GM12878 (cell line): Measurements from ENCODE around the gene UBQLN4. TPM values are rescaled to one million over a fixed set of nuclear protein-coding genes. Genes with fewer than 3 reads are reported as not detected.
A peak's percentile ranks its signal among the peaks of the same experiment; 100 is the strongest.

Source experiments
- ATF7 ChIP-seq: fragments of 450-650 bp; IDR thresholded peaks from 2 replicates; pipeline ENCODE4 v1.6.1; 2016; ENCODE audit warnings: low read depth, mild to moderate bottlenecking
- BCL11A ChIP-seq: IDR thresholded peaks from 2 replicates; pipeline ENCODE4 v1.6.1; 2011; ENCODE audit warnings: low read depth, low read length
- BCL3 ChIP-seq: IDR thresholded peaks from 2 replicates; pipeline ENCODE4 v1.6.1; 2011; ENCODE audit warnings: borderline replicate concordance, low read depth, mild to moderate bottlenecking, moderate library complexity, low read length; ENCODE audit not compliant: insufficient read depth, poor library complexity, severe bottlenecking
- BHLHE40 ChIP-seq, 2 experiments: fragments of 450-650 bp in 1 of 2; IDR thresholded peaks; 2 replicates each; pipeline ENCODE4 v1.6.1; 2011 to 2017; ENCODE audit warnings: low read depth in 2 of 2, borderline replicate concordance in 1 of 2, improper control_type of control experiment in 1 of 2, low read length in 1 of 2, mild to moderate bottlenecking in 1 of 2
- BMI1 ChIP-seq: fragments of 450-650 bp; IDR thresholded peaks from 2 replicates; pipeline ENCODE4 v1.6.1; 2016; ENCODE audit warnings: mild to moderate bottlenecking, moderate library complexity, borderline replicate concordance
- CREM ChIP-seq: IDR thresholded peaks from 2 replicates; pipeline ENCODE4 v1.6.1; 2014; ENCODE audit warnings: antibody characterized with exemption, low read depth
- EP300 ChIP-seq, 2 experiments: fragments of 150-350 bp in 1 of 2; IDR thresholded peaks; 2 replicates each; pipeline ENCODE4 v1.6.1; 2011 to 2012; ENCODE audit warnings: low read depth in 2 of 2, low read length in 2 of 2, borderline replicate concordance in 1 of 2, improper control_type of control experiment in 1 of 2, inconsistent platforms in 1 of 2; ENCODE audit not compliant: control insufficient read depth in 1 of 2
- ETV6 ChIP-seq, 2 experiments: fragments of 450-650 bp in 1 of 2; IDR thresholded peaks in 1 of 2; conservative IDR thresholded peaks in 1 of 2; 2 replicates each; pipeline ENCODE4 v1.6.1; 2014; ENCODE audit warnings: antibody characterized with exemption in 1 of 2, borderline replicate concordance in 1 of 2, low read depth in 1 of 2, mild to moderate bottlenecking in 1 of 2, moderate library complexity in 1 of 2
- FOS ChIP-seq: IDR thresholded peaks from 3 replicates; pipeline ENCODE4 v1.6.1; 2011; ENCODE audit warnings: borderline replicate concordance; ENCODE audit not compliant: insufficient read length; ENCODE audit errors: extremely low read depth
- GATAD2B ChIP-seq: fragments of 450-650 bp; conservative IDR thresholded peaks from 2 replicates; pipeline ENCODE4 v1.6.1; 2017; ENCODE audit warnings: low read depth, mild to moderate bottlenecking, moderate library complexity
- HCFC1 ChIP-seq: fragments of 150-350 bp; IDR thresholded peaks from 2 replicates; pipeline ENCODE4 v1.6.1; 2014; ENCODE audit warnings: low read length
- HDAC6 ChIP-seq: fragments of 200-600 bp; sonication (generic); IDR thresholded peaks from one replicate; pipeline ENCODE4 v1.8.0; 2017; ENCODE audit warnings: antibody characterized with exemption; ENCODE audit not compliant: unreplicated experiment
- IKZF1 ChIP-seq: fragments of 450-650 bp; conservative IDR thresholded peaks from 2 replicates; pipeline ENCODE4 v1.6.1; 2017; ENCODE audit warnings: antibody characterized with exemption, mild to moderate bottlenecking
- IRF4 ChIP-seq: IDR thresholded peaks from 2 replicates; pipeline ENCODE4 v1.6.1; 2011; ENCODE audit warnings: low read depth, low read length
- JUNB ChIP-seq: IDR thresholded peaks from 2 replicates; pipeline ENCODE4 v1.6.1; 2016; ENCODE audit warnings: antibody characterized with exemption, mild to moderate bottlenecking
- JUND ChIP-seq: IDR thresholded peaks from 2 replicates; pipeline ENCODE4 v1.6.1; 2012; ENCODE audit warnings: low read depth, mild to moderate bottlenecking, low read length, improper control_type of control experiment, moderate library complexity
- POLR2AphosphoS5 ChIP-seq: IDR thresholded peaks from 2 replicates; pipeline ENCODE4 v1.6.1; 2011; ENCODE audit warnings: mild to moderate bottlenecking, low read length, inconsistent platforms
- RAD21 ChIP-seq: IDR thresholded peaks from 2 replicates; pipeline ENCODE4 v1.6.1; 2011; ENCODE audit warnings: mild to moderate bottlenecking, low read depth, low read length, moderate library complexity; ENCODE audit not compliant: insufficient read depth
- SMAD1 ChIP-seq: fragments of 450-650 bp; IDR thresholded peaks from 2 replicates; pipeline ENCODE4 v1.6.1; 2018; ENCODE audit warnings: mild to moderate bottlenecking, low read depth; ENCODE audit not compliant: partially characterized antibody
- SPI1 ChIP-seq: IDR thresholded peaks from 2 replicates; pipeline ENCODE4 v1.6.1; 2011; ENCODE audit warnings: low read depth, mild to moderate bottlenecking, low read length, moderate library complexity, borderline replicate concordance; ENCODE audit not compliant: insufficient read depth
- SREBF1 ChIP-seq: IDR thresholded peaks from 2 replicates; pipeline ENCODE4 v1.6.1; 2012; ENCODE audit warnings: mild to moderate bottlenecking, low read length
- STAT3 ChIP-seq: IDR thresholded peaks from 2 replicates; pipeline ENCODE4 v1.6.1; 2011; ENCODE audit warnings: low read depth, low read length, improper control_type of control experiment
- SUPT20H ChIP-seq: IDR thresholded peaks from 2 replicates; pipeline ENCODE4 v1.6.1; 2011; ENCODE audit warnings: low read depth, mild to moderate bottlenecking, low read length, moderate library complexity, borderline replicate concordance; ENCODE audit not compliant: control insufficient read depth
- SUZ12 ChIP-seq: fragments of 200-600 bp; sonication (generic); IDR thresholded peaks from one replicate; pipeline ENCODE4 v1.6.1; 2018; ENCODE audit warnings: antibody characterized with exemption, mild to moderate bottlenecking; ENCODE audit not compliant: unreplicated experiment
- ZBED1 ChIP-seq: IDR thresholded peaks from 2 replicates; pipeline ENCODE4 v1.6.1; 2016; ENCODE audit warnings: borderline replicate concordance
- ZNF687 ChIP-seq: fragments of 450-650 bp; IDR thresholded peaks from 2 replicates; pipeline ENCODE4 v1.6.1; 2017; ENCODE audit warnings: mild to moderate bottlenecking, moderate library complexity
- polyA plus RNA-seq, 11 experiments: library from polyadenylated mRNA; depleted of rRNA in 4 of 11; unstranded in 6 of 11; stranded (reverse) in 5 of 11; fragments of >200 nt; fragmentation: Nextera tagmentation in 4 of 11; fragmentation: Illumina TruSeq in 1 of 11; extraction: Ambion mirVana in 4 of 11; extraction: Trizol in 1 of 11; gene quantifications; 1 replicate in 1 of 11; 2 replicates in 10 of 11; pipeline versions ENCODE4 v1.2.1 to v1.2.3, GENCODE V29; 2011 to 2016; ENCODE audit warnings: inconsistent platforms in 2 of 11, missing spikeins in 2 of 11, low read depth in 1 of 11
- total RNA-seq, 4 experiments: library from RNA; depleted of rRNA in 3 of 4; stranded (reverse); fragments of >200 nt in 3 of 4; fragmentation: Illumina TruSeq in 1 of 4; extraction: Trizol in 1 of 4; gene quantifications; 2 replicates each; pipeline versions ENCODE4 v1.2.1 to v1.2.3, GENCODE V29; 2013 to 2021

UBQLN4 gene
- total and polyA plus RNA-seq, 10 of the 15 experiments (the other 5 are each of a cell fraction or from before 2014, with no cell fraction given) = 10.0 to 44.6 (median 19.7) TPM

GRCh38 chr1:156097499-156098178 lies 44.0 kb upstream of the UBQLN4 start (continued):
- peak; percentile 41 to 55; a peak in 2 of 4 replicates for TF ChIP-seq BHLHE40 (IDR thresholded peaks at IDR 0.05; ENCODE audit: borderline replicate concordance in 1 of 2, low read depth in 2 of 2, low read length in 1 of 2)
- peak; percentile 88; the same call in 1 of the 2 replicates for TF ChIP-seq BCL11A
- no peak for TF ChIP-seq SPI1
- TF ChIP-seq ZNF687 = peak; percentile 85
- TF ChIP-seq SMAD1 = no peak
- TF ChIP-seq RAD21 = no peak
- TF ChIP-seq GATAD2B = peak; percentile 35; the same call in 1 of the 2 replicates
- TF ChIP-seq SUPT20H = no peak
- TF ChIP-seq JUNB = peak; percentile 90
- TF ChIP-seq ZBED1 = peak; percentile 82; the same call in 1 of the 2 replicates
- TF ChIP-seq FOS = no peak
- peak; percentile 82 for TF ChIP-seq BCL3
- TF ChIP-seq JUND = no peak
- TF ChIP-seq EP300 (IDR thresholded peaks at IDR 0.05; ENCODE audit: borderline replicate concordance in 1 of 2, control insufficient read depth in 1 of 2, low read depth in 2 of 2, low read length in 2 of 2) = peak; percentile 80 to 84; a peak in 2 of 4 replicates
- TF ChIP-seq ATF7 = peak; percentile 56; the same call in 1 of the 2 replicates
- TF ChIP-seq ETV6 (conservative IDR thresholded peaks at IDR 0.05 in 1 of 2, IDR thresholded peaks at IDR 0.05 in 1 of 2; ENCODE audit: borderline replicate concordance in 1 of 2, low read depth in 1 of 2) = peak in 1 of 2 experiments; percentile 67; a peak in 1 of 4 replicates
- no peak for TF ChIP-seq SUZ12
- TF ChIP-seq IRF4 = peak; percentile 74; the same call in 1 of the 2 replicates
- TF ChIP-seq HDAC6 = no peak
- no peak for TF ChIP-seq HCFC1
- TF ChIP-seq BMI1 = 0 out of 2 replicates have a peak, but pooled peaks have one; percentile 16
- TF ChIP-seq STAT3 = no peak
- TF ChIP-seq SREBF1 = no peak
- peak; percentile 83 for TF ChIP-seq CREM
- TF ChIP-seq IKZF1 = peak; percentile 76
- peak; percentile 60 for TF ChIP-seq POLR2AphosphoS5
